MCF 10A (cell line): Measurements from ENCODE around the gene PARD6B. TPM values are rescaled to one million over a fixed set of nuclear protein-coding genes. Genes with fewer than 3 reads are reported as not detected.

Source experiments
- Bru-seq: library from RNA; stranded (reverse); fragments of 400-500 nt; gene quantifications from one replicate; lab custom pipeline; 2021; lab: Mats Ljungman, UMichigan
- BruChase-seq, 2 experiments: library from RNA; stranded (reverse); fragments of 400-500 nt; gene quantifications; one replicate each; lab custom pipeline; 2021; lab: Mats Ljungman, UMichigan
- BruUV-seq: library from RNA; stranded (reverse); fragments of 400-500 nt; replicated peaks from 2 replicates; lab custom pipeline; 2021; lab: Mats Ljungman, UMichigan
- CTCF ChIA-PET: fragments of 300-600 bp; sonication (Branson Sonifier 250); formaldehyde crosslinking; extraction: SDS; loops from one replicate; lab custom pipeline; 2021; ENCODE audit warnings: antibody characterized with exemption, inconsistent platforms; lab: Yijun Ruan, JAX
- POLR2A ChIA-PET: fragments of 300-600, 350-650 bp; sonication (Branson Sonifier 250); formaldehyde crosslinking; extraction: SDS; loops from one replicate; lab custom pipeline; 2020; ENCODE audit warnings: antibody characterized with exemption, inconsistent platforms; lab: Yijun Ruan, JAX
- DNase-seq: peaks from one replicate; pipeline ENCODE4 v3.0.0-alpha.2; 2018; ENCODE audit not compliant: unreplicated experiment
- H3K27ac Mint-ChIP-seq: one replicate; pipeline ENCODE4 v1.8.0; 2022; ENCODE audit warnings: mild to moderate bottlenecking, low read depth, mixed read lengths; ENCODE audit not compliant: unreplicated experiment
- H3K27me3 Mint-ChIP-seq: one replicate; pipeline ENCODE4 v1.8.0; 2022; ENCODE audit warnings: mixed read lengths; ENCODE audit not compliant: insufficient read depth, unreplicated experiment
- H3K36me3 Mint-ChIP-seq: one replicate; pipeline ENCODE4 v1.8.0; 2022; ENCODE audit warnings: mild to moderate bottlenecking, moderate library complexity, mixed read lengths; ENCODE audit not compliant: insufficient read depth, unreplicated experiment
- H3K4me1 Mint-ChIP-seq: one replicate; pipeline ENCODE4 v1.8.0; 2022; ENCODE audit warnings: mixed read lengths; ENCODE audit not compliant: insufficient read depth, unreplicated experiment
- H3K4me3 Mint-ChIP-seq: one replicate; pipeline ENCODE4 v1.8.0; 2022; ENCODE audit warnings: mild to moderate bottlenecking, moderate library complexity, mixed read lengths; ENCODE audit not compliant: unreplicated experiment
- H3K9me3 Mint-ChIP-seq: one replicate; pipeline ENCODE4 v1.8.0; 2022; ENCODE audit warnings: mixed read lengths; ENCODE audit not compliant: unreplicated experiment
- intact Hi-C: fragments of 100-400 bp; cut with micrococcal nuclease; formaldehyde crosslinking; loops from 2 replicates; pipeline ENCODE4 v1.14.1; 2022
- long read RNA-seq: library from polyadenylated mRNA; stranded (forward); transcript quantifications from one replicate; pipeline ENCODE4 v2.0.0, GENCODE V29; 2022
- total RNA-seq: library from RNA; stranded (reverse); gene quantifications from 2 replicates; pipeline ENCODE4 v1.2.3, GENCODE V29; 2022
- TF ChIP-seq, protein P1 (sequence below): fragments of 200-600 bp; IDR thresholded peaks from one replicate; pipeline ENCODE4 v1.8.0; 2022; ENCODE audit warnings: antibody characterized with exemption, mild to moderate bottlenecking; ENCODE audit not compliant: unreplicated experiment

Gene PARD6B, protein sequence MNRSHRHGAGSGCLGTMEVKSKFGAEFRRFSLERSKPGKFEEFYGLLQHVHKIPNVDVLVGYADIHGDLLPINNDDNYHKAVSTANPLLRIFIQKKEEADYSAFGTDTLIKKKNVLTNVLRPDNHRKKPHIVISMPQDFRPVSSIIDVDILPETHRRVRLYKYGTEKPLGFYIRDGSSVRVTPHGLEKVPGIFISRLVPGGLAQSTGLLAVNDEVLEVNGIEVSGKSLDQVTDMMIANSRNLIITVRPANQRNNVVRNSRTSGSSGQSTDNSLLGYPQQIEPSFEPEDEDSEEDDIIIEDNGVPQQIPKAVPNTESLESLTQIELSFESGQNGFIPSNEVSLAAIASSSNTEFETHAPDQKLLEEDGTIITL
- total RNA-seq (5.3 and 5.8 TPM in 2 replicates), Bru-seq, nascent RNA (percentile 77 among the genes with signal in this experiment), BruChase-seq, experiment 1, labeled RNA remaining after a 6-hour chase (percentile 60 among the genes with signal in this experiment), BruChase-seq, experiment 2, labeled RNA remaining after a 2-hour chase (percentile 78 among the genes with signal in this experiment)
- long read RNA-seq, full-length matches to known transcripts, result 2 of 2 reads
- long read RNA-seq, partial matches to known transcripts, result 0 of 2 reads
- long read RNA-seq, other reads (novel, unspliced or antisense), result 0 of 2 reads

DNA sequence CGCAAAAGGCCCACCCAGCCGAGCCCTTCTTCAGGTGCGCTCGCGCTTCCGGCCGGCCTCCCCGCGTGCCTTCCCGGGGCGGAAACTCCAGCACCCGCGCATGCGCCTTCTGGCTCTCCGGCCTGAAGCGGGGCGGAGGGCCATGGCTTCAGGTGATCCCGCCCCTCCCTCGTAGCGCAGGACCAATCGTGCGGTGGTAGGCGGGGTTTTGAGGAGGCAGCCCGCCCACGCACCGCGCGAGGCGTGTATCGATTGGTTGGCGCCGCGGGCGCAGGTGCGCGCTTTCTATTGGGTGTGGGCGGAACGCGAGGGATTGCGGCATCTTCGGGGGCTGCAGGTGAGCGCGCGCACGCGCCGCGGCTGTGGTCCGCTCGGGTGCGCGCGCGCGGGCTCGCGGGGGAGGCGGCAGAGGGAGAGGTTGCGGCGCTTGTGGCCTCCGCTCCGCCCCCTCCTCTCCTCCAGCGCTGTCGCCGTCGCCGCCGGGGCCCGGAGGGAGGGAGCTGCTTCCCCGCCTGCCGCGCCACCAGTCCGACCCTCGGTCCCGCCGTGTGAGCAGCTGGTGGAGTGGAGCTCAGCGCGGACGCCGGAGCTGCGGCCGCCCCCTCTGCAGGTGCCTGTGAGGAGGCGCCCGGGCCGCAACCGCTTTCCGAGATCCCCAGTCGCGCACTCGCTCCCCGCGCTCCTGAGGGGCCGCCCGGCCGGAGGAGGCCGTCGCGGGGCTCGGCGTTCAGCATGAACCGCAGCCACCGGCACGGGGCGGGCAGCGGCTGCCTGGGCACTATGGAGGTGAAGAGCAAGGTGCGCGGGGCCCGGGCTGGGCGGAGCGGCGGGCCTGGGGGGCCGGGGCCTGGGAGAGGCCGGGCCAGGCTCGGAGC is at the start of gene PARD6B:
Gene PARD6B, plus strand, starts transcription at position 526 of the 875 bp plus-strand sequence. Its CDS starts 207 bp downstream, at position 733.
- POLR2A ChIA-PET, result interaction anchor here (0.5 to 8.8 kb wide), 19 partner anchors 10 to 645 kb away, joined by 3 to 168 read pairs (median 3); partner anchors contain the start of genes DPM1 and MOCS3
- H3K27ac Mint-ChIP-seq, result peak within 1 kb of the TSS; percentile 74
- H3K4me1 Mint-ChIP-seq, result peaks cover 40% of the 10 kb centered on the region
- CTCF ChIA-PET, result interaction anchor here (0.7 to 1.6 kb wide), 4 partner anchors 11 to 390 kb away, joined by 3 to 8 read pairs (median 4); no protein-coding TSS in a partner anchor
- intact Hi-C loops, result no loop called here
- no peaks in the 10 kb centered on the region for H3K27me3 Mint-ChIP-seq
- BruUV-seq, result no TSS peak
- peak within 1 kb of the TSS; percentile 77 for H3K4me3 Mint-ChIP-seq
- peaks cover 6% of the 10 kb centered on the region for H3K36me3 Mint-ChIP-seq
- peak; percentile 99 for DNase-seq
- no peaks in the 10 kb centered on the region for H3K9me3 Mint-ChIP-seq
- TF ChIP-seq, protein P1, sequence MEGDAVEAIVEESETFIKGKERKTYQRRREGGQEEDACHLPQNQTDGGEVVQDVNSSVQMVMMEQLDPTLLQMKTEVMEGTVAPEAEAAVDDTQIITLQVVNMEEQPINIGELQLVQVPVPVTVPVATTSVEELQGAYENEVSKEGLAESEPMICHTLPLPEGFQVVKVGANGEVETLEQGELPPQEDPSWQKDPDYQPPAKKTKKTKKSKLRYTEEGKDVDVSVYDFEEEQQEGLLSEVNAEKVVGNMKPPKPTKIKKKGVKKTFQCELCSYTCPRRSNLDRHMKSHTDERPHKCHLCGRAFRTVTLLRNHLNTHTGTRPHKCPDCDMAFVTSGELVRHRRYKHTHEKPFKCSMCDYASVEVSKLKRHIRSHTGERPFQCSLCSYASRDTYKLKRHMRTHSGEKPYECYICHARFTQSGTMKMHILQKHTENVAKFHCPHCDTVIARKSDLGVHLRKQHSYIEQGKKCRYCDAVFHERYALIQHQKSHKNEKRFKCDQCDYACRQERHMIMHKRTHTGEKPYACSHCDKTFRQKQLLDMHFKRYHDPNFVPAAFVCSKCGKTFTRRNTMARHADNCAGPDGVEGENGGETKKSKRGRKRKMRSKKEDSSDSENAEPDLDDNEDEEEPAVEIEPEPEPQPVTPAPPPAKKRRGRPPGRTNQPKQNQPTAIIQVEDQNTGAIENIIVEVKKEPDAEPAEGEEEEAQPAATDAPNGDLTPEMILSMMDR, result no peak

DNA sequence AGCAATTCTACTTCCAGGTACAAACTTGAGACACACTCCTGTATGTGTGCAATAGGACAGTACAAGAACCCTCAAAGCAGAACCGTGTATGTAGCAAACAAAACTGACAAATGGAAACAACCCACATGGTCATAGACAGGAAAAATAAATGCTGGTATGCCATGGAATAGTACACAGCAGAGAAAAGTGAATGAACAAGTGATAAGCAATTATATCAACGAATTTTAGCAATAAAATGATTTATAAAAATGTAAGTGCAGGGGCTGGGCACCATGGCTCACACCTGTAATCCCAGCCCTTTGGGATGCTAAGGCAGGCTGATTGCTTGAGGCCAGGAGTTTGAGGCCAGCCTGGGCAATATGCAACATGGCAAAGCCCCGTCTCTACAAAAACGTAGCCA is 49.3 kb upstream of the PARD6B start:
- H3K36me3 Mint-ChIP-seq, result no peaks in the 10 kb centered on the region
- no TSS peak for BruUV-seq
- H3K27ac Mint-ChIP-seq, result no peak overlapping the region
- H3K4me3 Mint-ChIP-seq, result no peak overlapping the region
- POLR2A ChIA-PET, result no interaction called here
- DNase-seq, result no peak
- TF ChIP-seq, protein P1, result no peak
- H3K4me1 Mint-ChIP-seq, result no peaks in the 10 kb centered on the region
- H3K27me3 Mint-ChIP-seq, result no peaks in the 10 kb centered on the region
- intact Hi-C loops, result no loop called here
- CTCF ChIA-PET, result interaction anchor here (0.6 to 1.0 kb wide), 2 partner anchors 46 to 415 kb away, joined by 3 to 4 read pairs; no protein-coding TSS in a partner anchor
- H3K9me3 Mint-ChIP-seq, result no peaks in the 10 kb centered on the region

DNA sequence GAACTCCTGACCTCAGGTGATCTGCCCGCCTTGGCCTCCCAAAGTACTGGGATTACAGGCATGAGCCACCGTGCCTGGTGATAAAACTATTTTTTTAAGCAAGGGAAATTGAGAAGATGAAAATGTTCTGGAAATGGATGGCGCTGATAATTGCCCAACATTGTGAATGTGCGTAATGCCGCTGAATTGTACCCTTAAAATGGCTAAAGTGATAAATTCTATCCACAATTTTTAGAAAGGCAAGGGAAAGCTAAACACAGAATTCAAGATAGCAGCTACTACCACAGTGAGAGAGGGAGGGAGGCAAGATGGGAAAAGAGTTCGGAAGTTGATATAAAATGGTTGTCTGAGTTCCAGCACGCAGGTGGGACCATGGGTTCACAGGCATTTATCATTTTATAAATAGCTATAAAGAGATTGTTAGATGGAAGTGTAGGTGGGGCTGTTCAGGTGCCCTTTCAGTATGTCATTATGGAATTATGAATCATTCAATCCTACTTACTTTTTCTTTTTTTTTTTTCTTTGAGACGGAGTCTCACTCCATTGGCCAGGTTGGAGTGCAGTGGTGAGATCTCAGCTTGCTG is 48.3 kb upstream of the PARD6B start:
- Mint-ChIP-seq H3K4me1 (no peaks in the 10 kb centered on the region), H3K36me3 (no peaks in the 10 kb centered on the region), H3K27me3 (no peaks in the 10 kb centered on the region), H3K27ac (no peak overlapping the region), H3K9me3 (no peaks in the 10 kb centered on the region), H3K4me3 (no peak overlapping the region)
- TF ChIP-seq, protein P1, result no peak
- no peak for DNase-seq
- no TSS peak for BruUV-seq
- intact Hi-C loops, result no loop called here
- CTCF ChIA-PET, result interaction anchor here (0.8 to 1.9 kb wide), 6 partner anchors 16 to 105 kb away, joined by 3 to 5 read pairs (median 4); no protein-coding TSS in a partner anchor
- POLR2A ChIA-PET, result no interaction called here
